ENCODE data around the gene ACVR2B.

The ACVR2B gene

DNA sequence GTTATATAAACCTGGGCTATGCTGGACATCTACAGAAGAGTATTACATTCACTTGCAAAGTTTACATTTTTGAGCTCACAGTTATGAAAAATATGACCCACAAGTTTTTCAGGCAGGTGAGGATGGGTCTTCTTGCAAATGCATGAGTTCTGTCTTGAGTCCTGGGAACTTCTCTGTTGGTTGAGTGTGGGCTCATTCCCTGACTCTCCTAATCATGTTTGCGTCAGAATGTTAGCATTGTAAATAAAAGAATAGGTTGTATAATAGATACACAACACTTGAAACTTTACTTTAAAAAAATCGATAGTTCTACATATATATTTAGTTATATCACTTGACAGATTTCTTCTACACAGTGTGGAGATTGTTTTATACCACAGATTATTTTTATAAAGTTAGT is 35.3 kb downstream of the ACVR2B start:
- DNase-seq, result no peak

- no peak for DNase-seq
Measured at GRCh38 chr3:38489766-38490165, 36.1 kb downstream of the ACVR2B start.

DNA sequence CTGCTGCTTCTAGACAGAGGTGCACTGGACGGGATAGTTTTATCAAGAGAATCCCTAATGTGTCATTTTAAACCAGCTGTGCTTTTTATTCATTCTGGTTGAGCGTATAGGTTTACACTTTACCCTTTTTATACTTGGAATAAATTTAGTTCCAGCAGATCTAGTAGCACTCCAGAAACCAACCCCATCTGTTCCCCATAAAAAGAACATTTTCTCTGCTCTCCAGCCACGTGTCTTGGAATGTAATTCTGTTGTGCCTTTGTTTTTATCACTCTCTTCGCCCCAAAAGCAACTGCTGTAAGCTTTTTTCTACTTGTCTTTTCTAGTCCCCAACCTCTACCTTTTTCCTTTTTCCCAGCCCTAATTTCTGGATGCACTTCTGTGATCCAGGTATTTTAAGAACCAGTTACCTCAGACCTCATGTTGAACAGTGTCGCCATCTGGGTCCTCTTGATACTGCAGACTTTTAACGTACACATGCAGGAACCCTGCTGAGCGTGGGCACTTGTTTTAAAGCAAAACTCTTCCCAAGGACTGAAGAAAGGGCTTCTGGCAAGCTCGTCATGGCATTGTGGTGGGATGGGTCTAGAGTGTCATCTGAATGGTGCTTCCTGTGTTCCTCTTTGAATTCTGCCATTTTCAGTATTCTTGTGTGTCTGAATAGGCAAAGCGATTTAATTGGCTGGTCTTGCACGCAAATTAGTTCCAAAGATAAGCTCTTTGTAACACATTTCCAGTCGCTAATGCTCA is 36.8 kb downstream of the ACVR2B start:
- no peak for DNase-seq

GRCh38 chr3:38491215-38491614 is 37.5 kb downstream of the ACVR2B start:
- no peak for DNase-seq

DNA sequence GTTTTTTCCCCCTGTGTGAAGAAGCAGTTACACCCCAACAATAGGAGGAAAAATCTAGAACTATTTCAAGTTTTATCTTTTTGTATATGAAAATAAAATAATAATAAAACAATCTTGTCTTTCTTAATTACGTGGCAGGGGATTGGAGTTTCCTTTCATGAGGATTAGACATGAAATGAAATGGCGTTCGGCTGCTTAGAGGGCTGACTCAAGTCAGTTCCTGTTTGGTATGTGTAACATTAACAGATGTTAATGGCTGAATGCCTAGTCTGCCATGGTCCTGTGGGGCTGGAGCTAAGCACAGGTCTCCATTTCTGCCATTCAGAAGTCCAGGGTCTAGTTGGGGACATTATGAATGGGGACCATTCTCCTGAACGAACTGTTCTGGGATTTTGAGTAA is 39.3 kb downstream of the ACVR2B start:
- no peak for DNase-seq

DNA sequence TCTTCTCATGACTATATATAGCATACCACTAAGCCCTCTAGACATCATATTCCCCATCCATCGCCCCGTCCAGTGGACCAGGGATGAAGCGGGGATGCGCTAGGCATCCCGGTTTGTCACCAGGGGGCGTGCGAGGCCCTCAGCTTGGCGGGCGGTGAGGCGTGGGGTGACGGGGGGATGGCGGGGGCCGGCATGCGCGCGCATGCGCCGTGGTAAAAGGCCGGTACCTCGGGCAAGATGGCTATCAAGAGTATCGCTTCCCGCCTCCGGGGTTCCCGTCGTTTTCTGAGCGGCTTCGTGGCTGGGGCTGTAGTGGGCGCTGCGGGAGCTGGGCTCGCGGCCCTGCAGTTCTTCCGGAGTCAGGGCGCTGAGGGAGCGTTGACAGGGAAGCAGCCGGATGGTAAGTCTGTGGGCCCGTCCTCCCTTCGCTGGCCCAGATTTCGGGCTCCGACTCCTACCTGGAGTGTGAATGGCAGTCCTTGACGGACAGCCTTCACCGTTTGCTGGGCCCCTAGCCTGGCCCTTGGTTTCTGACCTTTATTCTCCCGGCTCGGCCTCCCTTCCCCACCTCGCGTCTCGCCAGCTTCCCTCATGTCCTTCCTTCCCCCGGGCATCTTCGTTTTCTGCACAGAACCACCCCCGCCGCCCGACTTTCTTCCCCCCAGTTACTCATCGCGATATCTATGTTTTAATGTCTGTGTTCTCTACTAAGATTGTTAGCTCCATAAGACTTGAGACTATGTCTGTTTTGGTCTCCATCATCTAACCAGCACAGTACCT is 42.6 kb downstream of the ACVR2B start, which contains the start of gene EXOG:
TSS of gene EXOG (plus strand) at position 210 of the 780 bp plus-strand sequence. CDS start at position 238, 28 bp downstream.
- peak; percentile 92 to 96 for DNase-seq

DNA sequence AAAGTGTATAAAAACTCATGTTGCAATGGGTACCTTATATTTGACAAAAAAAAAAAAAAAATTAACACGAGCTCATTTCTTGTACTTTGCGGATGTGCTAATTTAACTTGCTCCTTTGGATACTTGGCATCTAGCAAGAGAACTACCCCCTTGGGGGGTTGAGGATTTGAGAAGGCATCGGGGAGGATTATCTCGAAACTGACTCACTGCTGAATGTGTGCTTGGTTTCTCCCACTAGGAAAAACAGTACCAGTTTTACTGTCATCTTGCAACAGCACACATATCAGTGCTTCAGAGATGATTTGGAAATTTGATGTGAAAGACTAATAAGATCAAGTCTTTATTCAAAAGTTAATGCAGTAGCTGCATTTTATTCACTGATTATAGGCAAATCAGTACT is 43.3 kb downstream of the ACVR2B start:
- no peak for DNase-seq

DNA sequence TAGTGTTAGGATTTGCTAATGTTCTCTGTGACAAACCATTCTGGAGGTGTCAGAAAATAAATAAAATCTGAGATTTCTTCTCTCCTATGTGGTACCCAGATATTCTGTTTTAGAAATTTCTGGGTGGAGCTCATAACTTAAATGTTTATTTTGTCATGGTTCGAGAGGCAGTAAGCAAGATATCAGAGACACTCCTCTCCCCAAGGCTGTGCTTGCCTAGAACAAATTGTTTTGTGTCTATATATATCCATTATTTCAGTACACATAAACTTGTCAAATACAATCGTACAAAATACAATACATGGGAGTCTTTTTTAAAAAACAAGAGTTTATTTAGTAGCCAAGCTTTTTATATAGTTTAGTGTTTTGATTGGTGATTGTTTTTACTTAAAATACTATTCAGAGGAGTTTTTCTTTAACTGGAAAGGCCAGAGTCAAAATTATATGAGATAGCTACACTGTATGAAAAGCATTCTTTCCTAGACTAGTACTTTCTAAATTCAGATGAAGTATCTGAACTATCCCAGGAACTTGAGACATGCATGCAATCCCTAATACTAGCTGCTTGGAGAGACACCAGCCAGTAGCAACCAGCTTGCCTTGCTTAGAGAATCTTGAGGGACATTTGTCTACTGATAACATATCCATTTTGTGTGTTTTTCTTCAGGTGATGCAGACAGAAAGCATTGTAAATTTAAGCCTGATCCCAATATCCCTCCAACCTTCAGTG is 47.2 kb downstream of the ACVR2B start:
- DNase-seq, result no peak

- no peak for DNase-seq
Measured at GRCh38 chr3:38507120-38507519, 53.4 kb downstream of the ACVR2B start.

DNA sequence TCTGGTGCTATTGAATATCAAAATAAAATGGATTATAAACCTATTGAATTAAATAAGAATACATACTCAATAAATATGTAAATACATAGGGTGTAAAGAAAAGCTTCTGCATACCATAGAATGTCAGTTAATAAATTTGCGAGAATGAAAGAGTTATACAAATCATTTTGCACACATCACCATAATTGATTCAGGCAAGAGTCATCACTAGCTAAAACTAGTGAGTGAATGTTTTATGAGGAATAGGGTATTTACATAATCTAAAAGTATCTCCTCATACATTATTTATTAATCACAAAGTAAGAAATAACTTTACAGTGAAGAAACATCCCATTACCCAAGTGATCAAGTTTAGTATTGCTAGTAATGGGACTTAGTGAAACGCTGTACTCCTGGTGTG is 56.0 kb downstream of the ACVR2B start:
- DNase-seq, result no peak

- no peak for DNase-seq
Measured at GRCh38 chr3:38510631-38511030, 56.9 kb downstream of the ACVR2B start.

DNA sequence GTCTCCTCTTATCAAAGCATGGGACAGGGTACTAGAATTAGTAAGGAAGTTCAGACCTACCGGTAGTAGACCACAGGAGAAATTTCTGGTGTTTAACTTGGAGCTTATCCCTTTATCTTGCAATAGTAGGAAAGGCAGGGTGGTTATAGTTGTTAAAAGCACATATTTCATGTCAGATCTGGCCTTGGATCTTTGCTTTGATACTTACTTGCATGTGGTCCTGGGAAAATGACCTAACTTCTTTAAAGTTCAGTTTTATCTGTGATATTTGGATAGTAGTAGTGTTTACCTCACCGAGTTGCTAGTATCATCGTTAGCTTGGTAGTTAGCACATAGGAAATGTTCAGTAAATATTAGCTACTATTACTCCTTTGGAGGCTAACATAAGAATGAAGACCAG is 57.9 kb downstream of the ACVR2B start:
- no peak for DNase-seq

- no peak for DNase-seq
Measured at GRCh38 chr3:38515367-38515766, 61.7 kb downstream of the ACVR2B start.

GRCh38 chr3:38516669-38517068 is 63.0 kb downstream of the ACVR2B start:
- no peak for DNase-seq

- no peak for DNase-seq
Measured at GRCh38 chr3:38519000-38519399, 65.3 kb downstream of the ACVR2B start.

DNA sequence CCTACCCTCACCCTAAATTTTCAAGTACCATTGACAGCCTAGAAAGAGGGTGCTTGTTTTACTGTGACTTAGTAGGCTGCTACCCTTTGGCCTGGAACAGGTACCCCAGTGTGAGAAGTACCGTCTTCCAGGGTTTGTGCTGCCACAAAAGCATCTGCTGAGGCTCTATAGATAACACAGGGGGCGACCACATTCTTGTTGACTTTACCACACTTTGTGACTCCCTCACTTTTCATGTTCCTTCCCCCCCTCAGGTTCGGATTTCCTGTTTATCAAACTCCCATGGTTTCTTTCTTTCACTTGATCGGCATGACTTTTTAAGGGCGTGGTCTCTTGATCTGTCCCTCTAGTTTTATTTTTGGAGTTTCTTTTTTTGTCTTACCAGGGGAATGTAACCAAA is 66.0 kb downstream of the ACVR2B start:
- DNase-seq, result no peak

DNA sequence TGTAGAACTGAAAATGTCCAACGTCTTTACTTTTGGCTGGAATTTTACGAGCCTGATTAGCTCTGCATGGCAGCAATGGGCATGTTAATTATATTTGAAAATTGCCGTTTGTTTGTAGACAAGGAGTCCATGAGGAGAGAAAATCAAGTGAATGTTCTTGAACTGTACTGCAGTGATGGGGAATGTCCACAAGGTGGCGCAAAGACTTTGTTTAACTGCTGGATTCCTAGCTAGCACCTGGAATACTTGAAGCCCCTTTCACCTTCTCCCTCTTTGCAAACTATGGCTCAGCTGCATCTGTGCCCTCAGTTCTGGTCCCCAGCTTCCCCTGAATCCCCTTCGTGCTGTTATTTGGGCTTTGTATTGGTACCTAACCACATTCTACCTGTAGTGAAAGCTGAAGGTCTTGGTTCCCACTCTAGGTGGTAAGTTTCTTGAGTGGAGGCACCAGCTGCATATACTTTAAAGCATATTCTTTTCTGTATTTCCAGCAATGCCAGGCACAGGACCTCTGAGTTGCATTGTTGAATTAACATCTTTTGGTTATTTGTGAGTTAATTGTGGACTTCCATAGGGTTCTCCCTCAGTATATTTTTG is 67.8 kb downstream of the ACVR2B start:
- DNase-seq, result peak; percentile 40 to 45

DNA sequence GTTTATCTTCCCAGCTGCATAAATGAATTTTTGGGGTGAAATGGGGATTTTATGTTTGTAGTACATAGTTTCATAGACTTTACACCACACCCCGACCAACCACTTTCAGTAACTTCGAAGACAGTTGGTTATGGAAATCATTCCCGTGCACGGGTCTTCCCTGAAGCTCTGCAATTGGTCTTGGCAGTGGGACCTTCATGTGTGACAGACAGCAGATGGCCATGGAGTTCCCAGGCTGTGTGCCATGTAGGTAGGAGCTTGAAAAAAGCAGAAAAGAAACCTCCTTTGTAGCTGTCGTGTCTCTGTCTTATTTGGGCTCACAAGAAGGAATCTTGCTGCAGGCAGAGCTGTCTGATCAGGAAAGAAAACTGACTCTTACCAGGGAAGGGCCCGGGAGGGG is 68.3 kb downstream of the ACVR2B start:
- DNase-seq, result no peak

GRCh38 chr3:38524141-38524739 is 70.5 kb downstream of the ACVR2B start:
- no peak for DNase-seq

DNA sequence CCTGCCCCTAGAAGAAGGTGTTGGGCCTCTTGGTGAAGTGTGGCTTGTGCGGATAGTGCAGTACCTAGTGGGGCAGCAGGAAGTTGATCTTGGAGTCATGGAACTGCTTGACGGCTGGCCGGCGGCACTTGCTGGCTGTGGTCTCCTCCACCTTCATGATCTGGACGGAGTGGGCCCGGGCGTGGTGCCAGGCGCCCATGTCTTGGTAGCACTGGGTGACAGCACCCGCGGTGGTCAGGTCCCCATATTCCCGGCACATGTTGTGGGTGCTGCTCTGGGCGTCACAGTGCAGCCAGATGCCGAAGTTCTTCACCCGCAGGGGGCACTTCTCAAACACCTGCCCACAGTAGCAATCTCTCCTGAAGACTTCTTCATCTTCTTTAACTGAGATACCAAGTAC is 73.1 kb downstream of the ACVR2B start:
- no peak for DNase-seq

DNA sequence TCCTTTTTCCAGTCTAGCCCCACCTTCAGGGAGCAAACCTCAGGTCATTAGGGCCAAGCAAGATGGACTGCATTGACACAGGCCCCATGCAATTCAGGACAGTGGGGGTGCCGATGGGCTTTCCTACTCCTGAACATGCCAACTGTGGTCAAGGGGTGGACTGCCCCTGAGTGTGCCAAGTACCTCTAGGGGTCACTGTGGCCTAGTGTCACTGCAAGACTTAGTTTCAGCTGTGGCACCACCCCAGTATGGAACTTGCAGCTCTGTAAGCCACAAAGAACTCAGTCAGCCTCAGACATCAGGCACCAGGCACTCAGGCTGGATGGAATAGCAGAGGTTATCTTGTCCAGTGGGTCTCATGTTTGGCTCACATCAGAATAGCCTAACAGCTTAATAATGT is 74.8 kb downstream of the ACVR2B start:
- DNase-seq, result no peak

DNA sequence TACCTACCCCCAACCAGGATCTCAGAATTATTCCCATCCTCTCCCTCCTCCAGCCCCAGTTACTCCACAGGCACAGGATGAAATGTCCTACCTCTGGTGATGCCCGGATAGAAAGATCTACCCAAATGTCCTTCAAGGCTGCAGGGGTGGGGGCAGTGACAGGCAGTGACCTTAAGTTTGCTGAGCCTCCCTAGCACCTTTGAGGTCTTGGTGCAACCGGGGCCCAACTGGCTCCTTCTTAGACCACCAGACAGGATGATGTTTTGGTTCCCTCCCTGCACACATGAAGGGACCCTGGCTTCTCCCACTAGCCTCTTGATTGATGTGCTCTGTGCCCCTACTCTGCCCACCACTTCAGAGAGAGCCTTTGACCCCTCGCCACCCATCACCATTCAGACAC is 78.8 kb downstream of the ACVR2B start:
- no peak for DNase-seq

Measured in stimulated activated CD4-positive, alpha-beta T cell treated with anti-CD3 and anti-CD28 coated beads, Interleukin-4, amount 100 ng/mL, for 4 hours (primary cell).